GM21423 (cell line): ENCODE results near the gene RBFOX2.
"Not testable (repeated sequence)": the region's sequence is repeated elsewhere in the genome, so short reads cannot be mapped to it uniquely, and the experiment has no call there.

Experiments
- ATAC-seq: cut with Tn5 transposase; IDR thresholded peaks from one replicate; pipeline ENCODE4 v1.9.1; 2021; ENCODE audit warnings: mild to moderate bottlenecking, moderate library complexity; ENCODE audit not compliant: unreplicated experiment

RBFOX2 gene

GRCh38 chr22:35837101-35837727 is 191.4 kb downstream of the RBFOX2 start:
- no peak for ATAC-seq

DNA sequence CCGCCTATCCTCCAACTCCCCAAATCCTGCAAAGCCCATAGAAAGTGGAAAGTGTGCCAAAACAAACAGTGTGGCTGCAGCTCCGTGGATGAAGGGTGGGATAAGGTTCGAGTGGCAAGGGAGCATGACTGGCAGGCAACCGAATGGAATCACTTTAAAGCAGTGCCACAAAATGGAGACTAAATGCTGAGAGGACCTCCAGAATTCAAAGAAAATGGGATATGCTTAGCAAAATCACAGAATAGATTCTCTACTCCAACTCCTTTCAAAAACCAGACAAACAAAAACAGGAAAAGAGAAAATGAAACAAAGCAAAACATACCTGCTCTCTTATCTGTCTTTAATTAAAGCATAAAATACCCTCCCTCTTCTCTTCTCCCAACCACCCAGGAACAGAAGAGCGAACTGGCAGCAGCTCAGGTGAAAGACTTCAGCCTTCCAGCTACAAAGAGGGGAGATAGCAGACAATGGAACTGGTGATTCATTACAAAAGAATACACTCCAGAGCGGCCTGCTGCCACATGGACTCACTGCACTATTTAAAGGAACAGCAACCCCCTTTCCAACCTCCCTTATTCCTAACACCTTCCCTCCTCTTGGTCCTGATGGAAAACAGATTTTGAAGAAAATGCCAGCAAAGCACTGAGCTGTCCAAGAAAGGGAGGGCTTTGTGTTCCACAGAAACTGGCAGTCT is 192.5 kb downstream of the RBFOX2 start:
- no peak for ATAC-seq

DNA sequence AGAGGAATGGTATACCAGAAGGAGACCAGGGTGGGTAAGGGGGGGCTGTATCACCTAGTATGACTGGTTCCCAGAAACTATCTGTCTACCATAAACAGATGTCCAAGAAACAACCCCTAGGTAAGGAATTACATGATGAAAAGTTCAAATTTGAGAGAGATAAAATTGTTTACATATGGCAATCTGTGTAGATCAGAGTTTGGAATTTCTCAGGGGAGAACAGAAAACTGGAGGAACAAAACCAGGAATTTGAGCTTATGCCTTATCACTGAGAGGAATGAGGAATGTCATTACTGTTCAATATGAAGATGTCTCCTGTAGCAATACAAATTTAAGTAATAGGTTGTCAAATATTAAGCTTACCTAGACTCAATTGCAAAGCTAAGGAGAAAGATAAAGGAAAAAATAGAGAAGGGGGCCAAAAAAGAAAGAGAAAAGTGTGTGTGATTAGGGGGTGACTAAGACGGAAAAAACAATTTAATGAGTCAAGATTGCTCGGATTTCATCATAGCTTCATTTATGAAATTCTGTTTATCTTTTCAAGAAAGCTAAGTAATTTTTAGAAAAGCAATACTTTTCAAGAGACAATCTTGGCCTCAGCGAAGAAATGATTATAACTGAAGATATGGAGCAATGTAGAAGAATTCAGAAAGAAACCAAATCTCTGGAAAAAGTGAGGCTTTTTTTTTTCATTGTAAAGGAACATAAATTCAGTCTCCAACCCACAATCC is 193.2 kb downstream of the RBFOX2 start:
- no peak for ATAC-seq

DNA sequence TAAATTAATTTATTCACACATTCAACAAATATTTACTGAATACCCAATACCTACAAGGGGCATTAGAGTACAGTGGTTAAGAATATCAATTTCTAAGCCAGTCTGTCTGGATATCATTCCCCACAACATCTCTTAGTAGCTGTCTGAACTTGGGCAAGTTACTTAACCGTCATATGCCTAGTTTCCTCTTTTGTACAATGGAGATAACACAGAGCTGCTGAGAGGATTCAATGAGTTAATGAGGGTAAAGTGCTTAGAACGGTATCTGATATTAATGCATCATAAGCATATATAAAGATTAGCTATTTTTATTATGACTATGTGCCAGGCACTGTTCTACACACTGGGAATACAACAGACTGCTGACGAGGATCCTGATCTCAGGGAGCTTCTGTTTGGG is 194.6 kb downstream of the RBFOX2 start:
- ATAC-seq: no peak

GRCh38 chr22:35830305-35830704 is 198.3 kb downstream of the RBFOX2 start:
- no peak for ATAC-seq

DNA sequence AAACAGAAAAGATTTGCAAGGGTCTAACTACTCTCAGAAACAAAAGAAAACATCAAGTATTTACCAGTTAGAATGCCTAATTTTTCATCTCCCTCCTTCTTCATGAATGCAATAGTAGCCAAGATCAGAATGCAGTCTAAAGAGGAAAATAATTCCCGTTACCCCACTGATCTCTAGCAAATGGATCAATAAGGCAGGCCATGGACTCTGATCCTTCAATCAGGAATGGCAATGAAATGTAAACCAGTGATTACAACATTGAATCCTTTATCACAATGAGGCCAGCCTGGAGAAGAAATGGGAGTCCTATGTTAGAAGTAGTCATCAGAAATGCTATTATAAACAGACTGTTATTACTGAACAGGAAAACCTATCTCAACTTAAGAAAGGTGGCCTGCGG is 204.4 kb downstream of the RBFOX2 start:
- no peak for ATAC-seq

DNA sequence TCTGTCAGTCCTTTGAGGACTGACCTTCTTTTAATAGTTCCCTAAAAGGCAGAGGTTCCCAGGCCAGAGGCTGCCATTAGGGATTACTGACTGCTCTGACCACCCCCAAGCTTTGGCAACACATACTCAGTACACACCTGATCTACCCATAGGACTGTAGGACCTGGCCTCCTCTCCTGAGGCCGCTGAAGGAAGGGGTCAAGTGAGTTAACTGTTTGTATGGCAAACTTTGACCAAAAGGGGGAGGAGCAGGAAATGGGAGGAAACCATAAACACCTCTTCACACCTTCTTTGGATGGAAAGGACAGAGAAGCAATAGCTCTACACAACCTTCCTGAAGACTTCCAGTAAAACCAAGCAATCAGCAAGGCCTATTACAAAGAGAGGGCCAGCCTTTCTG is 207.0 kb downstream of the RBFOX2 start:
- ATAC-seq: no peak

DNA sequence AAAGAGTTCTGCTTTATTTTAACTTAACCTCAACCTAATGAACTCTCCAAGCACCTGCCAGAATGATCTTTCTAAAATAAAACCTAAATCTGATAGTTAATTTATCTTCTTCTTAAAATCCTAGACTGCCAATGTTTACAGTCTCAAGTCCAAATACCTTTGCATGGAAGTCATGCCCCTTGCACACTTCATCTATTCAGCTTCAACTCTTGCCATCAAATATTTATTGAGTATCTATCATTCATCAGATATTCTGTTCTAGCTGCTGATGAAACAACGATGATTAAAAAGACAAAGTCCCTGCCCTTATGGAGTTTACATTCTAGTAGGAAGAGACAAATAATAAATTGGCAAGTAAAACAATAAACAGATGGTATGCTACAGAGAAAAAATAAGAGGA is 209.2 kb downstream of the RBFOX2 start:
- ATAC-seq: no peak

- no peak for ATAC-seq
Measured at GRCh38 chr22:35818897-35819296, 209.7 kb downstream of the RBFOX2 start.

DNA sequence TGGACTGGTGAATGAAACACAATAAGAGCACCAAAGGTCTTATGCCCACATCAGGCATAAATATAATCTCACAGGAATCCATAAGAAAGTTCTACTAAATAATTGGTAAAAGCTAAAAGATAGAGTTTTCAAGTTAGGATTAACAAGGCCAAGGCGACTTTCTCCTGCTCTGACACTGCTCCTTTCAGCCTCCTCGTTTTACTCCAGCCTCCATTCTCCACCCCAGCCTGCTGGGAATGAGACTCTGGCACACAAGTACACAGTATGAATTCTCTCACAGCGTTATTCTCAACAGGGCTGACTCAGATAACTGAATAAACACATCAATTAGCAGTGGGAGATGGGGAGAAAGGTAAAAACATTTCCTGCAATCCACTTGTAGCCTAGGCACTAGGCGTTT is 216.0 kb downstream of the RBFOX2 start:
- no peak for ATAC-seq

- ATAC-seq: no peak
Measured at GRCh38 chr22:35811670-35812069, 217.0 kb downstream of the RBFOX2 start.

- no peak for ATAC-seq
Measured at GRCh38 chr22:35809816-35810215, 218.8 kb downstream of the RBFOX2 start.

- ATAC-seq: no peak
Measured at GRCh38 chr22:35808377-35808776, 220.2 kb downstream of the RBFOX2 start.

GRCh38 chr22:35806668-35807067 is 222.0 kb downstream of the RBFOX2 start:
- not testable (repeated sequence) for ATAC-seq

DNA sequence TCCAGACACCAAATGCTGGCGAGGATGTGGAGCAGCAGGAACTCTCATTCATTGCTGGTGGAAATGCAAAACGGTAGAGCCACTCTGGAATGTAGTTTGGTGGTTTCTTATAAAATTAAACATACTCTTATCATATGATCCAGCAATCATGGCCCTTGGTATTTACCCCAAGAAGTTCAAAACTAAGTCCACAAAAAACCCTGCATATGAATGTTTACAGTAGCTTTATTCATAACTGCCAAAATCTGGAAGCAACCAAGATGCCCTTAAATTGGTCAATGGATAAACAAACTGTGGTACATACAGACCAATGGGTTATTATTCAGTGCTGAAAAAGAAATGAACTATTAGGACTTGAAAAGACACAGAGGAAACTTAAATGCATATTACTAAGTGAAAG is 223.2 kb downstream of the RBFOX2 start:
- ATAC-seq: no peak

- no peak for ATAC-seq
Measured at GRCh38 chr22:35804421-35804820, 224.2 kb downstream of the RBFOX2 start.

GRCh38 chr22:35802885-35803284 is 225.7 kb downstream of the RBFOX2 start:
- no peak for ATAC-seq

DNA sequence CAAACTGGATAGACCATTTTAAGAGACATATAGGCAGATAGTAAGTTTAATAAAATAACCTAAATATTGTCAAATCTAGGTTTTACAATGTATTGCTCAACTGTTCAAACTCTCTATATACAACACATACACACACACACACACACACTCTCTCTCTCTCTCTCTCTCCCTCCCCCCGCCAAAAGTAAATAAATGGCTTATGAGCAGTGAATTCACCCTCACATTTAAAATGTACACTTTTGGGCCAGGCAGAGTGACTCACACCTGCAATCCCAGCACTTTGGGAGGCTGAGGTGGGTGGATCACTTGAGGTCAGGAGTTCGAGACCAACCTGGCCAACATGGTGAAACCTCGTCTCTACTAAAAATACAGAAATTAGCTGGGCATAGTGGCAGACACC is 227.3 kb downstream of the RBFOX2 start:
- not testable (repeated sequence) for ATAC-seq

GRCh38 chr22:35799150-35799549 is 229.5 kb downstream of the RBFOX2 start:
- ATAC-seq: no peak

- ATAC-seq: no peak
Measured at GRCh38 chr22:35797411-35797810, 231.2 kb downstream of the RBFOX2 start.

DNA sequence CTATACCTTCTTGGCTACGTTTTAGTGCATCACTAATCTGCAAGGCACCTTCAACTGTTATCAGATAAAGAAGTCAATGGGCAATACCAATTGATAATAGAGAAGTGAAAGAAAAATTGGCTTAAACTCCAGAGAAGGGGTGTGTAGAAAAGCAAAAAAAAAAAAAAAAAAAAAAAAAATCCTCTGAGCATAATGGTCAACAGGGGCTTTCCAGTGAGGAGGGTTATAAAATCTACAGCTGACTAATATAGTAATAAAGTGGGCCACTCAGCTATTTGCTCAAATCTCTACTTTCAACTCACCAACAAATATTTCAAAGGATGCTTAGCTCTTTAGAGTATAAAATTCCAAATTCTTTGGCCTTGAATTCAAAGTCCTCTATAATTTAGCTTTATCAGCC is 233.1 kb downstream of the RBFOX2 start:
- no peak for ATAC-seq

- ATAC-seq: no peak
Measured at GRCh38 chr22:35792506-35792905, 236.1 kb downstream of the RBFOX2 start.
